Heart right ventricle (tissue), 16 donors: Measurements from ENCODE around the gene BATF3. TPM values are rescaled to one million over a fixed set of nuclear protein-coding genes. Genes with fewer than 3 reads are reported as not detected.
"Not testable (repeated sequence)": the region's sequence is repeated elsewhere in the genome, so short reads cannot be mapped to it uniquely, and the experiment has no call there.

Experiments
- ATAC-seq, 8 donors: fragments of 200-7000 bp; cut with Tn5 transposase; one replicate each; pipeline ENCODE4 v1.9.1; 2020; ENCODE audit warnings: mild to moderate bottlenecking in 8 of 8, moderate library complexity in 8 of 8, moderate number of reproducible peaks in 1 of 8
- DNase-seq, 2 donors: peaks; one replicate each; pipeline ENCODE4 v3.0.0-alpha.2; 2020
- H3K27ac ChIP-seq, 10 donors: fragments of 200-600 bp; sonication (generic) in 2 of 10; one replicate each; pipeline versions ENCODE4 v1.5.0 to v1.8.0; 2020 to 2022; ENCODE audit warnings: mild to moderate bottlenecking in 3 of 10
- H3K27me3 ChIP-seq, 7 donors: fragments of 200-600 bp; one replicate each; pipeline ENCODE4 v1.8.0; 2021 to 2022; ENCODE audit warnings: mild to moderate bottlenecking in 2 of 7
- H3K36me3 ChIP-seq, 9 donors: fragments of 200-600 bp; sonication (generic) in 1 of 9; one replicate each; pipeline versions ENCODE4 v1.5.0 to v1.8.0; 2020 to 2022; ENCODE audit warnings: mild to moderate bottlenecking in 2 of 9
- H3K4me1 ChIP-seq, 9 donors: fragments of 200-600 bp; sonication (generic) in 1 of 9; one replicate each; pipeline versions ENCODE4 v1.5.0 to v1.8.0; 2020 to 2022; ENCODE audit warnings: mild to moderate bottlenecking in 4 of 9
- H3K4me3 ChIP-seq, 10 donors: fragments of 200-600 bp; sonication (generic) in 2 of 10; one replicate each; pipeline versions ENCODE4 v1.5.0 to v1.8.0; 2020 to 2022; ENCODE audit warnings: mild to moderate bottlenecking in 7 of 10, moderate library complexity in 2 of 10
- H3K9me3 ChIP-seq, 11 donors: fragments of 200-600 bp in 10 of 11; sonication (generic) in 2 of 11; one replicate each; pipeline versions ENCODE4 v1.5.0 to v1.8.0; 2013 to 2022; ENCODE audit warnings: mild to moderate bottlenecking in 2 of 11, control low read depth in 1 of 11, moderate library complexity in 1 of 11
- WGBS, 2 donors: extraction: QIAGEN DNeasy Blood & Tissue Kit; methylation state at CpG; one replicate each; pipeline ENCODE4 v1.1.7; 2013; ENCODE audit warnings: inconsistent platforms in 1 of 2; 5-methylcytosine and 5-hydroxymethylcytosine counted together
- intact Hi-C, 10 donors: fragments of 100-400 bp; cut with DNase I; formaldehyde crosslinking; loops; one replicate each; pipeline versions ENCODE4 v1.11.1 to v1.14.2; 2022
- polyA plus RNA-seq, 2 donors: library from polyadenylated mRNA; stranded (reverse); fragments of 200-250 nt; gene quantifications; one replicate each; pipeline ENCODE4 v1.2.3, GENCODE V29; 2013
- total RNA-seq, 10 donors: library from RNA; stranded (reverse); fragmentation: NEBNext Ultra II Directional in 3 of 10; extraction: Animal tissue kit (Norgen Biotek cat#: 25700) in 3 of 10; gene quantifications; one replicate each; pipeline versions ENCODE4 v1.2.1 to v1.2.4, GENCODE V29; 2021 to 2023
- TF ChIP-seq, protein P1 (sequence below), 9 donors: fragments of 200-600 bp; sonication (generic) in 2 of 9; IDR thresholded peaks; one replicate each; pipeline versions ENCODE4 v1.5.0 to v1.8.0; 2021 to 2022; ENCODE audit warnings: antibody characterized with exemption in 9 of 9, mild to moderate bottlenecking in 5 of 9, moderate library complexity in 1 of 9
- donor health status: Arrhythmogenic right ventricular cardiomyopathy.
- donor health status: ischemic (EF 13 %, LVEDD 7.1; RV severe dilation, severe dysfunction).
- donor health status: healthy with polysubstance abuse.
- donor health status: DM: no; HTN: yes; CAD: no.
- donor health status: DM: no; HTN: no; CAD: no.
- donor health status: ischemic (EF 25% LVEDD 6.9; RV normal size, moderate dysfunction).
- donor health status: ischemic (EF 25% LVEDD 5.7; RV mildly dilated, moderate dysfunction).
- donor health status: healthy.
- donor health status: DM: yes; HTN: yes; CAD: no.
- donor health status: Ischemic cardiomyopathy.
- donor health status: ischemic (EF 35%, LVEDD 5.7; RV mildly dilated, moderate dysfunction).
- donor health status: nonischemic (EF 11% LVEDD 7.7; RV severe dilation, severe dysfunction).
- donor health status: DM: yes; HTN: yes; CAD: no.
- donor health status: PGD.
- donor health status: ischemic (EF 29% LVEDD 5.4; RV normal size, mild dysfunction).
- donor health status: nonischemic (EF 23%, LVEDD 6.1; RV moderate dilation, normal function).

Gene BATF3
- total and polyA plus RNA-seq, 12 donors, result 0.28 to 7.0 (median 1.1) TPM

DNA sequence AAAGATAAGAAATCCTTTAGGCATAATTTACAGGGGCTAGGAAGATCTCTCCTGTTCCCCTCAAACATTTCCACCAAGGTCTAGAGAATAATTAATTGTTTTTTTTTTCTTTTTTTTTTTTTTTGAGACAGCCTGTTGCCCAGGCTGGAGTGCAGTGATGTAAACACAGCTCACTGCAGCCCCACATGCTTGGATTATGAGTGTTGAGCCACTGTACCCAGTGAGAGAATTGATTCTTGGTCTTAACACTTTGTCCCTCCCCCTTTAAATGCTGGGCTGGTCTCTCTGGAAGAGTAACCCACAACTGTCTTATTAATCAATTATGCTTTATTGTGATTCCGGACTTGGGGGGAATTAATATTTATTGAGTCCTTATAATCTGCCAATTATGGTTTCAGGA, 57.7 kb downstream of the BATF3 start:
- no peaks in the 10 kb centered on the region for H3K27me3 ChIP-seq
- no peaks in the 10 kb centered on the region for H3K36me3 ChIP-seq
- peaks cover 0 to 11% (median 0%) of the 10 kb centered on the region in 11 donors for H3K9me3 ChIP-seq
- no peak overlapping the region for H3K4me3 ChIP-seq
- TF ChIP-seq, protein P1, sequence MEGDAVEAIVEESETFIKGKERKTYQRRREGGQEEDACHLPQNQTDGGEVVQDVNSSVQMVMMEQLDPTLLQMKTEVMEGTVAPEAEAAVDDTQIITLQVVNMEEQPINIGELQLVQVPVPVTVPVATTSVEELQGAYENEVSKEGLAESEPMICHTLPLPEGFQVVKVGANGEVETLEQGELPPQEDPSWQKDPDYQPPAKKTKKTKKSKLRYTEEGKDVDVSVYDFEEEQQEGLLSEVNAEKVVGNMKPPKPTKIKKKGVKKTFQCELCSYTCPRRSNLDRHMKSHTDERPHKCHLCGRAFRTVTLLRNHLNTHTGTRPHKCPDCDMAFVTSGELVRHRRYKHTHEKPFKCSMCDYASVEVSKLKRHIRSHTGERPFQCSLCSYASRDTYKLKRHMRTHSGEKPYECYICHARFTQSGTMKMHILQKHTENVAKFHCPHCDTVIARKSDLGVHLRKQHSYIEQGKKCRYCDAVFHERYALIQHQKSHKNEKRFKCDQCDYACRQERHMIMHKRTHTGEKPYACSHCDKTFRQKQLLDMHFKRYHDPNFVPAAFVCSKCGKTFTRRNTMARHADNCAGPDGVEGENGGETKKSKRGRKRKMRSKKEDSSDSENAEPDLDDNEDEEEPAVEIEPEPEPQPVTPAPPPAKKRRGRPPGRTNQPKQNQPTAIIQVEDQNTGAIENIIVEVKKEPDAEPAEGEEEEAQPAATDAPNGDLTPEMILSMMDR (IDR thresholded peaks at IDR 0.05), result no peak
- 94 to 95% methylated on average over 1 of the region's 1 CpG for WGBS, 2 donors
- ATAC-seq, result no peak
- no peak for DNase-seq
- intact Hi-C loops, result no loop called here
- no peak overlapping the region for H3K27ac ChIP-seq
- H3K4me1 ChIP-seq, result peaks cover 4 to 41% (median 25%) of the 10 kb centered on the region in 9 donors

DNA sequence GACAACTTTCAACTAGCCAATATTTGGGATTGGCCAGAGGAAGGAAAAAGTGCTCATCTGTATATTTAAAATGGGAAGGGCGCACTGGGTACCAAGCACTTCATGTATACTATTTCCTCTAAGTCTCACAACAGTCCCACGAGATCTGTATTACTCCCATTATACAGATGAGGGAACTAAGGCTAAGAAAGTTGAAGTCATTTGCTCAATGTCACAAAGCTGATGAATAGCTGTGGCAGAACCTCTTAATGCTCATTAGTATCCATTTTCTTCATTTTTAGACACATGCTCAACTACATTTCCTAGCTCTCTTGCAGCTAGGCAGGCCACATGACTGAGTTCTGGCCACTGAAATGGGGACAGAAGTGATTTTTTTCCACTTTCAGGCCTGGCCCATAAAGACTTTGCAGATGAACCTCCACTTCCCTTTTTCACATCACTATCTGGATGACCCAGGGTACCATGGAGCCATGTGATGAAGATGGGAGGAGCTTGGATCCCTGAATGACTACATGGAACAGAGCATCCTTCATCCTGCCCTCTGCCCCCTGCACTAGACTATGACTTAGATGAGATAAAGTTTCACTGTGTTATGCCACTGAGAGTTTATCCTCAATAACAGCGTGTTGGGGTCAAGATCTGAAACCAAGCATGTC, 59.3 kb downstream of the BATF3 start:
- TF ChIP-seq, protein P1 (IDR thresholded peaks at IDR 0.05), result no peak
- Histone ChIP-seq H3K27me3 (no peaks in the 10 kb centered on the region), H3K27ac (peak overlapping the region in 1 of 10 donors; percentile 89), H3K36me3 (no peaks in the 10 kb centered on the region), H3K4me1 (peaks cover 15 to 57% (median 41%) of the 10 kb centered on the region in 9 donors), H3K4me3 (no peak overlapping the region), H3K9me3 (peaks cover 0 to 11% (median 0%) of the 10 kb centered on the region in 11 donors)
- DNase-seq, result no peak
- no peak for ATAC-seq
- intact Hi-C loops, result no loop called here
- WGBS, 2 donors, result 99 to 100% methylated on average over 3 of the region's 3 CpGs

DNA sequence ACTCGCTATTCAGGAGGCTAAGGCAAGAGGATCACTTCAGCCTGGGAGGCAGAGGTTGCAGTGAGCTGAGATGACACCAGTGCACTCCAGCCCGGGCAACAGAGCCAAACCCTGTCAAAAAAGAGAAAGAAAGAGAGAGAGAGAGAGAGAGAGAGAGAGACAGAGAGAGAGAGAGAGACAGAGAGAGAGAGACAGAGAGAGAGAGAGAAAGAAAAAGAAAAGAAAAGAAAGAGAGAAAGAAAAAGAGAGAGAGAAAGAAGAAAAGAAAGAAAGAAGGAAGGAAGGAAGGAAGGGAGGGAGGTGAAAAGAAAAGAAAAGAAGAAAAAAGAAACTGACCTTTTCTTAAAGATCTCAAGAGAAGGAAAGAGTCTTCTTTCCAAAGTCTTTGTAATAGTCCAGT, 60.1 kb downstream of the BATF3 start:
- 89 to 91% methylated on average over 2 of the region's 2 CpGs for WGBS, 2 donors
- intact Hi-C loops, DNase-seq, ATAC-seq, H3K27me3 ChIP-seq, H3K4me3 ChIP-seq, H3K36me3 ChIP-seq: not testable (repeated sequence)
- Histone ChIP-seq H3K4me1 (peaks cover 15 to 63% (median 48%) of the 10 kb centered on the region in 9 donors), H3K9me3 (peaks cover 0 to 12% (median 0%) of the 10 kb centered on the region in 11 donors), H3K27ac (peak overlapping the region in 9 of 10 donors; percentile 75 to 90 (median 84))

DNA sequence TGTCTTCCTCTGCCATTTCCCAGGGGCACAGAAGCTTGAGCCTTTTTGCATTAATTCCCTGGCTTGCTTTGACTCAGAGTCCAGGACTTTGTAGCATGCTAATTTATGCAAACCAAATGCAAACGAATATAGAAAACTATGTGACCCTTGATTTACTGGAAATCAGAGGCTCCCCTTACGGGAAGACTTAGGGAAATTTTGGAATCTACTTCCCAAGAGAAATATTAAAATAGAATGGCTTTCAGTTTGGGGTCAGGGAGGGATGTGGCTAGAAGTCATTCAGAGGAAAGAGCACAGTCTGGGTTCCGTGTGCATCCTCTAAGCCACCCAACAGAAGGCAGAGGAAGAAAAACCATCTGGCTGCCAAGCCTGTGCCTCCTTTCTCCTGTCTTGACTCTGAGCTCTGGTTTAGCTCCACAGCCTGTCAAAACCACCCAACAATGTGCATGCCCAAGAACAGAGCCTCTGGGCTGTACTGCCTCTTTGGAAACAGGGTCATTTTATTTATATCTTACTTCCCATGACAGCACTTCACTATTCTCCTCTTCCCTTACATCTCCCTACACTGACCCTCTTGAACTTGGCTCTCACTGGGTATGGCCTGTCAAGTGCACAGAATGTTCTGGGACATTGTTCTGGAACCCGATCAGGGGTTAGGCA, 61.0 kb downstream of the BATF3 start:
- H3K36me3 ChIP-seq, result no peaks in the 10 kb centered on the region
- peak in 1 of 2 donors; percentile 54 for DNase-seq
- peak overlapping the region; percentile 71 to 90 (median 84) for H3K27ac ChIP-seq
- H3K4me1 ChIP-seq, result peaks cover 15 to 60% (median 47%) of the 10 kb centered on the region in 9 donors
- no peaks in the 10 kb centered on the region for H3K27me3 ChIP-seq
- intact Hi-C loops, result no loop called here
- TF ChIP-seq, protein P1 (IDR thresholded peaks at IDR 0.05), result no peak
- ATAC-seq, result peak; percentile 64 to 94 (median 78)
- peak overlapping the region in 7 of 10 donors; percentile 4 to 43 (median 32) for H3K4me3 ChIP-seq
- peaks cover 0 to 20% (median 0%) of the 10 kb centered on the region in 11 donors for H3K9me3 ChIP-seq
- 17 to 24% methylated on average over 4 of the region's 4 CpGs for WGBS, 2 donors
